NCI-H526 (cell line): ENCODE measurements around the gene ARHGAP21.
A peak's percentile ranks its signal among the peaks of the same experiment; 100 is the strongest.
"Not testable (repeated sequence)": the region's sequence is repeated elsewhere in the genome, so short reads cannot be mapped to it uniquely, and the experiment has no call there.

Experiments used
- DNase-seq, 2 experiments: peaks; one replicate each; lab custom pipeline; 2025; lab: John Stamatoyannopoulos, UW

The ARHGAP21 gene

GRCh38 chr10:24685958-24686540, 37.6 kb downstream of the ARHGAP21 start:
- no peak for DNase-seq

- no peak for DNase-seq
These were observed 40.1 kb downstream of the ARHGAP21 start for GRCh38 chr10:24683554-24683953.

GRCh38 chr10:24681572-24682088, 42.1 kb downstream of the ARHGAP21 start:
- peak; percentile 3 to 31 for DNase-seq

- no peak for DNase-seq
These were observed 42.8 kb downstream of the ARHGAP21 start for GRCh38 chr10:24680647-24681524.

GRCh38 chr10:24678757-24679156, 44.9 kb downstream of the ARHGAP21 start:
- DNase-seq = no peak

GRCh38 chr10:24674892-24675632, 48.6 kb downstream of the ARHGAP21 start:
- no peak for DNase-seq

- DNase-seq = no peak
These were observed 52.6 kb downstream of the ARHGAP21 start for GRCh38 chr10:24670964-24671670.

GRCh38 chr10:24669285-24669852, 54.3 kb downstream of the ARHGAP21 start:
- DNase-seq = no peak

GRCh38 chr10:24668247-24668646, 55.4 kb downstream of the ARHGAP21 start:
- no peak for DNase-seq

GRCh38 chr10:24664991-24665390, 58.7 kb downstream of the ARHGAP21 start:
- no peak for DNase-seq

GRCh38 chr10:24661376-24661775, 62.3 kb downstream of the ARHGAP21 start:
- no peak for DNase-seq

GRCh38 chr10:24658319-24658718, 65.4 kb downstream of the ARHGAP21 start:
- not testable (repeated sequence) for DNase-seq

- DNase-seq = not testable (repeated sequence)
These were observed 67.4 kb downstream of the ARHGAP21 start for GRCh38 chr10:24656326-24656725.

GRCh38 chr10:24652381-24652957, 71.2 kb downstream of the ARHGAP21 start:
- DNase-seq = no peak

- DNase-seq = no peak
These were observed 71.8 kb downstream of the ARHGAP21 start for GRCh38 chr10:24651923-24652322.

GRCh38 chr10:24650669-24651391, 72.9 kb downstream of the ARHGAP21 start:
- no peak for DNase-seq

GRCh38 chr10:24645784-24646183, 77.9 kb downstream of the ARHGAP21 start:
- DNase-seq = no peak

- no peak for DNase-seq
These were observed 78.7 kb downstream of the ARHGAP21 start for GRCh38 chr10:24645022-24645421.

GRCh38 chr10:24643679-24644209, 79.9 kb downstream of the ARHGAP21 start:
- no peak for DNase-seq
